GM10266 (cell line): ENCODE measurements around the gene HMCN1.

Experiments used
- DNase-seq: peaks from one replicate; pipeline ENCODE4 v3.0.0; 2012; ENCODE audit errors: extremely low spot score
- CTCF ChIP-seq: IDR thresholded peaks from 2 replicates; pipeline ENCODE4 v1.5.1; 2012; ENCODE audit warnings: mild to moderate bottlenecking, low read depth; ENCODE audit not compliant: control insufficient read depth, insufficient read depth; ENCODE audit errors: missing control alignments

The HMCN1 gene

GRCh38 chr1:186099336-186100104, 365.3 kb downstream of the HMCN1 start:
- no peak for TF ChIP-seq CTCF
- DNase-seq: no peak

- no peak for DNase-seq
- TF ChIP-seq CTCF: no peak
These were observed 367.9 kb downstream of the HMCN1 start for GRCh38 chr1:186102107-186102506.

GRCh38 chr1:186102547-186103148, 368.5 kb downstream of the HMCN1 start:
- DNase-seq: no peak
- no peak for TF ChIP-seq CTCF

- DNase-seq: no peak
- no peak for TF ChIP-seq CTCF
These were observed 370.3 kb downstream of the HMCN1 start for GRCh38 chr1:186104459-186104858.

- TF ChIP-seq CTCF: no peak
- DNase-seq: no peak
These were observed 378.1 kb downstream of the HMCN1 start for GRCh38 chr1:186112280-186112679.

GRCh38 chr1:186113461-186113860, 379.3 kb downstream of the HMCN1 start:
- no peak for TF ChIP-seq CTCF
- DNase-seq: no peak

GRCh38 chr1:186118724-186119123, 384.5 kb downstream of the HMCN1 start:
- no peak for TF ChIP-seq CTCF
- no peak for DNase-seq
